Measurements from ENCODE around the gene EBF3. TPM values are rescaled to one million over a fixed set of nuclear protein-coding genes. Genes with fewer than 3 reads are reported as not detected.

Gene EBF3
- total RNA-seq, 5 donors from 2014 or later (not counting 1 experiment from before 2014, with no cell fraction given) = not detected

GRCh38 chr10:129878835-129879234 lies 85.2 kb downstream of the EBF3 start:
- peaks cover 4 to 7% of the 10 kb centered on the region in 2 donors for H3K27me3 Mint-ChIP-seq
- 89% methylated on average over 4 of the region's 6 CpGs for WGBS (ENCODE audit: insufficient coverage)
- Histone ChIP-seq H3K4me1 (ENCODE audit: control insufficient read depth in 1 of 2, extremely low read depth in 1 of 2, insufficient read depth in 2 of 2, low read length in 2 of 2) (no peaks in the 10 kb centered on the region), H3K4me3 (ENCODE audit: control insufficient read depth in 1 of 2, extremely low read depth in 1 of 2, low read length in 1 of 2) (no peak overlapping the region), H3K27me3 (replicated peaks in 1 of 2; ENCODE audit: control insufficient read depth in 2 of 2, extremely low read depth in 1 of 2, insufficient read depth in 2 of 2, low read length in 1 of 2) (peaks cover 0 to 6% of the 10 kb centered on the region in 2 experiments), H3K27ac (ENCODE audit: low read length) (no peak overlapping the region), H3K9me3 (no peaks in the 10 kb centered on the region), H3K36me3 (ENCODE audit: control insufficient read depth in 2 of 2, extremely low read depth in 1 of 2, insufficient read depth in 1 of 2, low read length in 1 of 2) (no peaks in the 10 kb centered on the region)
- ChIA-PET CTCF (interaction anchor here in 1 of 2 donors (0.6 kb wide), 1 partner anchor 261 kb away, joined by 3 read pairs; no protein-coding TSS in a partner anchor), POLR2A (no interaction called here)
- DNase-seq (no peak), ATAC-seq (replicated peaks in 1 of 4) (no peak)
- no peak overlapping the region for H3K27ac Mint-ChIP-seq
- H3K9me3 Mint-ChIP-seq = no peaks in the 10 kb centered on the region
- no peak overlapping the region for H3K4me3 Mint-ChIP-seq
- no peaks in the 10 kb centered on the region for H3K36me3 Mint-ChIP-seq
- H3K4me1 Mint-ChIP-seq = no peaks in the 10 kb centered on the region

DNA sequence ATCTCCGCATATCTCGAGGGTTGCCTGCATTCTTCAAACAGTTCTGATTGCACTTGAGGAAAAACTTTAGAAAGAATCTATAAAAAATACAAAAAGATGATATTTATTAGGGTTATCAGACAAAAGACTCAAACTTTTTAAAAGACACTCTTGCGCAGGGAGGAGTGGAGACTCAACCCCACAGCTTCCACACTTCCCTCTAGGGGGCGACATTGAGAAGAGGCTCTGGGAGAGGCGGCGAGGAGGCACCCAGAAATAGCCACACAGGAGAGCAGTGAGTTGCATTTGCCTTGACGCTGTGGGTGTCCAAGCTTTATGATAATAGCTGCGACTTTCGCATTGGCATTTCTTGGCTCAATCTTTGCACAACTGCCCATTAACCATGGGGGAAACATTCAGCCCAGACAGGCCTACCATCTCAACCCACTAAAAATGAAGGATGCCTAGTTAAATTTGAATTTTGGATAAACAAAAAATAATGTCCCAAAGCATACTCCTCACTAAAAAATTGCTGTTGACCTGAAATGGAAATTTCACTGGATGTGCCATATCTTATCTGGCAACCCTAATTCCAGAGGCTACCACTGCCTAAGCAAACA lies 86.2 kb downstream of the EBF3 start:
- ChIA-PET CTCF (interaction anchor here (0.6 to 0.7 kb wide), 4 partner anchors 15 to 862 kb away, joined by 3 to 7 read pairs (median 4); no protein-coding TSS in a partner anchor), POLR2A (interaction anchor here in 1 of 2 donors (0.6 kb wide), 2 partner anchors 12 to 88 kb away, joined by 4 to 7 read pairs; no protein-coding TSS in a partner anchor)
- Histone ChIP-seq H3K4me1 (ENCODE audit: control insufficient read depth in 1 of 2, extremely low read depth in 1 of 2, insufficient read depth in 2 of 2, low read length in 2 of 2) (no peaks in the 10 kb centered on the region), H3K27me3 (replicated peaks in 1 of 2; ENCODE audit: control insufficient read depth in 2 of 2, extremely low read depth in 1 of 2, insufficient read depth in 2 of 2, low read length in 1 of 2) (peaks cover 0 to 6% of the 10 kb centered on the region in 2 experiments), H3K27ac (ENCODE audit: low read length) (no peak overlapping the region), H3K4me3 (ENCODE audit: control insufficient read depth in 1 of 2, extremely low read depth in 1 of 2, low read length in 1 of 2) (no peak overlapping the region), H3K9me3 (no peaks in the 10 kb centered on the region), H3K36me3 (ENCODE audit: control insufficient read depth in 2 of 2, extremely low read depth in 1 of 2, insufficient read depth in 1 of 2, low read length in 1 of 2) (no peaks in the 10 kb centered on the region)
- Mint-ChIP-seq H3K27ac (no peak overlapping the region), H3K9me3 (no peaks in the 10 kb centered on the region), H3K36me3 (no peaks in the 10 kb centered on the region), H3K4me1 (no peaks in the 10 kb centered on the region), H3K4me3 (no peak overlapping the region), H3K27me3 (peaks cover 4 to 7% of the 10 kb centered on the region in 2 donors)
- DNase-seq (peak in 20 of 35 experiments; percentile 6 to 56 (median 18)), ATAC-seq (replicated peaks in 1 of 4) (peak in 1 of 4 experiments; percentile 43)
- 32% methylated on average over 3 of the region's 9 CpGs for WGBS (ENCODE audit: insufficient coverage)

- DNase-seq (no peak), ATAC-seq (replicated peaks in 1 of 4) (no peak)
- 80% methylated on average over 2 of the region's 5 CpGs for WGBS (ENCODE audit: insufficient coverage)
- Mint-ChIP-seq H3K4me3 (no peak overlapping the region), H3K27me3 (peaks cover 4 to 7% of the 10 kb centered on the region in 2 donors), H3K36me3 (no peaks in the 10 kb centered on the region), H3K9me3 (no peaks in the 10 kb centered on the region), H3K4me1 (no peaks in the 10 kb centered on the region), H3K27ac (no peak overlapping the region)
- Histone ChIP-seq H3K4me1 (ENCODE audit: control insufficient read depth in 1 of 2, extremely low read depth in 1 of 2, insufficient read depth in 2 of 2, low read length in 2 of 2) (no peaks in the 10 kb centered on the region), H3K27ac (ENCODE audit: low read length) (no peak overlapping the region), H3K9me3 (no peaks in the 10 kb centered on the region), H3K36me3 (ENCODE audit: control insufficient read depth in 2 of 2, extremely low read depth in 1 of 2, insufficient read depth in 1 of 2, low read length in 1 of 2) (no peaks in the 10 kb centered on the region), H3K4me3 (ENCODE audit: control insufficient read depth in 1 of 2, extremely low read depth in 1 of 2, low read length in 1 of 2) (no peak overlapping the region), H3K27me3 (replicated peaks in 1 of 2; ENCODE audit: control insufficient read depth in 2 of 2, extremely low read depth in 1 of 2, insufficient read depth in 2 of 2, low read length in 1 of 2) (peaks cover 0 to 6% of the 10 kb centered on the region in 2 experiments)
- CTCF ChIA-PET = interaction anchor here (0.6 to 1.4 kb wide), 7 partner anchors 14 to 1531 kb away, joined by 3 to 6 read pairs (median 4); no protein-coding TSS in a partner anchor
- POLR2A ChIA-PET = interaction anchor here (0.6 kb wide), 2 partner anchors 10 to 741 kb away, joined by 3 to 5 read pairs; no protein-coding TSS in a partner anchor
Measured at GRCh38 chr10:129876838-129877237, 87.2 kb downstream of the EBF3 start.

DNA sequence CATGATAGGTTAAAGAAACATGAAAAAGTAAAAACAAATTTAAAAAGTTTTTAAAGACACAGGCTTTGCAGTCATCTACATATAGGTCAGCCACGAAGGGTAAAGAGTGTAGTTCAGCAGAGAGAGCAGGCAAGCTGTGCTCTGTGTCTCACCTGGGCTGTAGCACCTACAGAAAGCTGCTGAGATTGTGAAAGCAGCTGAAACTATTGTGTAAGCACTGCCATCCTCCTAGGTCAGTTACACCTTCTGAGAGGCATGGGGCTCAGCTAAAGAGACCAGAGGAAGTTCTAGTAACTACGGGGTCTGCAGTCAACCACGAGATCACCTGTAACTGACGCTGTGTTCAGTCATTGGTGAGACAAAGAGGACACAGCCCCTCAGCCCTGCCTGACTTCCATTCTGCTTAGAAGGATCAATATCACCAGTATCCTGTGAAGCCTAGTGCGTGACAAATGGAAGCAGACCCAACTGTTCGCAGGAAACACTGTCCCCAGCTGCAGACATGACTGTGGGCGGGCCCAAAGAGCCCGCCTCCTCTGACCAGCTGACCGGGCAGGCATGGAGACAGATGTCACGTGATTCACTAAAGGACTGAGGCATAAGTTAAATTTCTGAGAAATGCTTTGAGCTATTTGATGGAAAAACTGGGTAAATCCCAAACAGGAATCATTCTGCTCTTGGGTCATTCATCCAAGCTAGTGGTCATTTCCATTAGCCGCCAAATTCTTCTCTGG lies 87.9 kb downstream of the EBF3 start:
- no peaks in the 10 kb centered on the region for H3K9me3 ChIP-seq
- no peak overlapping the region for H3K27ac ChIP-seq (ENCODE audit: low read length)
- no peak overlapping the region for H3K4me3 ChIP-seq (ENCODE audit: control insufficient read depth in 1 of 2, extremely low read depth in 1 of 2, low read length in 1 of 2)
- no peaks in the 10 kb centered on the region for H3K9me3 Mint-ChIP-seq
- no peak overlapping the region for H3K27ac Mint-ChIP-seq
- ChIA-PET CTCF (interaction anchor here (0.6 to 1.4 kb wide), 7 partner anchors 14 to 1532 kb away, joined by 3 to 6 read pairs (median 3); partner anchors contain the start of gene C10orf143 (in 1 of the 2)), POLR2A (interaction anchor here (0.6 kb wide), 2 partner anchors 11 to 742 kb away, joined by 3 to 5 read pairs; no protein-coding TSS in a partner anchor)
- peaks cover 0 to 6% of the 10 kb centered on the region in 2 experiments for H3K27me3 ChIP-seq (replicated peaks in 1 of 2; ENCODE audit: control insufficient read depth in 2 of 2, extremely low read depth in 1 of 2, insufficient read depth in 2 of 2, low read length in 1 of 2)
- DNase-seq = no peak
- no peaks in the 10 kb centered on the region for H3K36me3 Mint-ChIP-seq
- peaks cover 4 to 7% of the 10 kb centered on the region in 2 donors for H3K27me3 Mint-ChIP-seq
- no peaks in the 10 kb centered on the region for H3K36me3 ChIP-seq (ENCODE audit: control insufficient read depth in 2 of 2, extremely low read depth in 1 of 2, insufficient read depth in 1 of 2, low read length in 1 of 2)
- peaks cover 0 to under 1% (median 0%) of the 10 kb centered on the region in 3 donors for H3K4me1 Mint-ChIP-seq
- peaks cover 0 to 3% of the 10 kb centered on the region in 2 experiments for H3K4me1 ChIP-seq (ENCODE audit: control insufficient read depth in 1 of 2, extremely low read depth in 1 of 2, insufficient read depth in 2 of 2, low read length in 2 of 2)
- WGBS (ENCODE audit: insufficient coverage) = 69% methylated on average over 8 of the region's 11 CpGs
- ATAC-seq (replicated peaks in 1 of 4) = no peak
- no peak overlapping the region for H3K4me3 Mint-ChIP-seq

DNA sequence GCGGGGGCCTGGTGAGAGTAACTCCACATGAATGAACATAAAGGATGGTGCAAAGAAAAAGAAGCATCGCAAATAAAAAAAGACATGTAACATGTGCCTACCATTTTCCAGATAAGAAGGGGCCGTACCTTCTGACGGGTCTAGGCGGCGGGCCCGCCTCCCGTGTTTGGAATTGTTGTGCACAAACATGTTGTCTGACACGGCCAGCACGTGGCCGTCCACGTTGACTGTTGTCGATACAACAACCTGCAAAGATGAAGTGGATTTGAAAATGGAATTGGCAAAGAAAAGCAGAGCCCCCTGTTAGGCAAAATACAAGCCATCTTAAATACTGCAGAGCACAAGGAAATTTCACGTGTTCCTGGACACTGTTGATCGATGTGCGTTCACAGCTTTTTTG lies 90.7 kb downstream of the EBF3 start:
- Mint-ChIP-seq H3K27me3 (peaks cover 4 to 6% of the 10 kb centered on the region in 2 donors), H3K4me3 (no peak overlapping the region), H3K9me3 (no peaks in the 10 kb centered on the region), H3K27ac (no peak overlapping the region), H3K4me1 (peaks cover 0 to 5% (median 0%) of the 10 kb centered on the region in 3 donors), H3K36me3 (no peaks in the 10 kb centered on the region)
- Histone ChIP-seq H3K27me3 (replicated peaks in 1 of 2; ENCODE audit: control insufficient read depth in 2 of 2, extremely low read depth in 1 of 2, insufficient read depth in 2 of 2, low read length in 1 of 2) (peaks cover 0 to 9% of the 10 kb centered on the region in 2 experiments), H3K9me3 (no peaks in the 10 kb centered on the region), H3K36me3 (ENCODE audit: control insufficient read depth in 2 of 2, extremely low read depth in 1 of 2, insufficient read depth in 1 of 2, low read length in 1 of 2) (no peaks in the 10 kb centered on the region), H3K4me3 (ENCODE audit: control insufficient read depth in 1 of 2, extremely low read depth in 1 of 2, low read length in 1 of 2) (no peak overlapping the region), H3K27ac (ENCODE audit: low read length) (no peak overlapping the region), H3K4me1 (ENCODE audit: control insufficient read depth in 1 of 2, extremely low read depth in 1 of 2, insufficient read depth in 2 of 2, low read length in 2 of 2) (peaks cover 0 to 3% of the 10 kb centered on the region in 2 experiments)
- ATAC-seq (replicated peaks in 1 of 4) (no peak), DNase-seq (no peak)
- ChIA-PET CTCF (no interaction called here), POLR2A (no interaction called here)
- WGBS (ENCODE audit: insufficient coverage) = 95% methylated on average over 12 of the region's 16 CpGs

DNA sequence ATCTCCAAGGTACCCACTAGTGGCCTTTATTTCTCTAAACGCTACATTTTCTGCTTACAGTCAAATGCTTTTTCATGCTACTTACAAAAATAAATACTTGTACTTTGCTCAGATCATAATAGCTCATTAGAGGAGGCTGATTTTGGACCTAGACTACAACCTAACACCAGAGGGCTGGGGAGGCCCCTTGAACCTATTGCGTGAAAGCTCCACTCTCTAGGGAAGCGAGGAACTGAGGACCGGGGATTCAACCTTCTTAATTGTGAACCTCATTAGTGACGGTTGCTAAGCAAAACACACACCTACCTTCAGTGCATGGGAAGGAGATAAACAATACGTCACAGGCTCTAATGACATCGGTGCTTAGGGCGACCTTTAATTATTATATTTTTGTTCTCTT lies 92.1 kb downstream of the EBF3 start:
- WGBS (ENCODE audit: insufficient coverage) = 100% methylated on average over 1 of the region's 8 CpGs
- DNase-seq (no peak), ATAC-seq (replicated peaks in 1 of 4) (no peak)
- H3K4me3 Mint-ChIP-seq = no peak overlapping the region
- ChIA-PET CTCF (no interaction called here), POLR2A (interaction anchor here in 1 of 2 donors (0.5 kb wide), 1 partner anchor 201 kb away, joined by 3 read pairs; no protein-coding TSS in a partner anchor)
- H3K36me3 ChIP-seq (ENCODE audit: control insufficient read depth in 2 of 2, extremely low read depth in 1 of 2, insufficient read depth in 1 of 2, low read length in 1 of 2) = no peaks in the 10 kb centered on the region
- H3K4me1 Mint-ChIP-seq = peaks cover 0 to 5% (median 0%) of the 10 kb centered on the region in 3 donors
- no peaks in the 10 kb centered on the region for H3K9me3 Mint-ChIP-seq
- peaks cover 3 to 6% of the 10 kb centered on the region in 2 donors for H3K27me3 Mint-ChIP-seq
- H3K27ac ChIP-seq (ENCODE audit: low read length) = no peak overlapping the region
- no peak overlapping the region for H3K27ac Mint-ChIP-seq
- no peak overlapping the region for H3K4me3 ChIP-seq (ENCODE audit: control insufficient read depth in 1 of 2, extremely low read depth in 1 of 2, low read length in 1 of 2)
- H3K36me3 Mint-ChIP-seq = no peaks in the 10 kb centered on the region
- peaks cover 0 to 7% of the 10 kb centered on the region in 2 experiments for H3K27me3 ChIP-seq (replicated peaks in 1 of 2; ENCODE audit: control insufficient read depth in 2 of 2, extremely low read depth in 1 of 2, insufficient read depth in 2 of 2, low read length in 1 of 2)
- H3K9me3 ChIP-seq = no peaks in the 10 kb centered on the region
- peaks cover 0 to 3% of the 10 kb centered on the region in 2 experiments for H3K4me1 ChIP-seq (ENCODE audit: control insufficient read depth in 1 of 2, extremely low read depth in 1 of 2, insufficient read depth in 2 of 2, low read length in 2 of 2)
